ENCODE data around the gene DPEP3. TPM values are rescaled to one million over a fixed set of nuclear protein-coding genes. Genes with fewer than 3 reads are reported as not detected.

The DPEP3 gene
- total RNA-seq, 2 donors from 2014 or later = not detected

DNA sequence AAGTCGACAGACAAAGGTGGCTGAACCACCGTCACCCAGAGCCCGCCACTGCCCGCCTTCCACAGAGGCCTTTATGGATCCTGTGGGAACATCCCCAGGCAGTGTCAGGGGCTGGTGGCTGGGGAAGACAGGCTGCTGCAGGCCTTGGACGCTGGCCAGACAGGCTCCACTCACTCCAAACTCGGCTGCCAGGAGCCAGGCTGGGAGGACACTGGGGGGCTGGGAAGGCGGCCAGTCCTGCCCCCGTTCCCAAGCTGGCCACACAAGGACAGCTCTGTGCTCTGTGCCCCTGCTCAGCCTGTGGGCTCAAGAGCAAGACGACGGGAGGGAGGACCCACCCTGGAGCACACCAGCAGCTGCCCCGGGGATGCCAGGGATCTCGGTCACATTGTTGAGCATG, 28.8 kb downstream of the DPEP3 start:
- Histone ChIP-seq H3K27me3 (no peaks in the 10 kb centered on the region), H3K9me3 (no peaks in the 10 kb centered on the region), H3K4me1 (peaks cover 0 to 29% of the 10 kb centered on the region in 2 donors), H3K4me3 (no peak overlapping the region), H3K36me3 (peaks cover 99% of the 10 kb centered on the region), H3K27ac (peak overlapping the region; percentile 34 to 39)
- no peak for DNase-seq (ENCODE audit: low spot score)
- TF ChIP-seq, protein P1, sequence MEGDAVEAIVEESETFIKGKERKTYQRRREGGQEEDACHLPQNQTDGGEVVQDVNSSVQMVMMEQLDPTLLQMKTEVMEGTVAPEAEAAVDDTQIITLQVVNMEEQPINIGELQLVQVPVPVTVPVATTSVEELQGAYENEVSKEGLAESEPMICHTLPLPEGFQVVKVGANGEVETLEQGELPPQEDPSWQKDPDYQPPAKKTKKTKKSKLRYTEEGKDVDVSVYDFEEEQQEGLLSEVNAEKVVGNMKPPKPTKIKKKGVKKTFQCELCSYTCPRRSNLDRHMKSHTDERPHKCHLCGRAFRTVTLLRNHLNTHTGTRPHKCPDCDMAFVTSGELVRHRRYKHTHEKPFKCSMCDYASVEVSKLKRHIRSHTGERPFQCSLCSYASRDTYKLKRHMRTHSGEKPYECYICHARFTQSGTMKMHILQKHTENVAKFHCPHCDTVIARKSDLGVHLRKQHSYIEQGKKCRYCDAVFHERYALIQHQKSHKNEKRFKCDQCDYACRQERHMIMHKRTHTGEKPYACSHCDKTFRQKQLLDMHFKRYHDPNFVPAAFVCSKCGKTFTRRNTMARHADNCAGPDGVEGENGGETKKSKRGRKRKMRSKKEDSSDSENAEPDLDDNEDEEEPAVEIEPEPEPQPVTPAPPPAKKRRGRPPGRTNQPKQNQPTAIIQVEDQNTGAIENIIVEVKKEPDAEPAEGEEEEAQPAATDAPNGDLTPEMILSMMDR (IDR thresholded peaks at IDR 0.05) = no peak

DNA sequence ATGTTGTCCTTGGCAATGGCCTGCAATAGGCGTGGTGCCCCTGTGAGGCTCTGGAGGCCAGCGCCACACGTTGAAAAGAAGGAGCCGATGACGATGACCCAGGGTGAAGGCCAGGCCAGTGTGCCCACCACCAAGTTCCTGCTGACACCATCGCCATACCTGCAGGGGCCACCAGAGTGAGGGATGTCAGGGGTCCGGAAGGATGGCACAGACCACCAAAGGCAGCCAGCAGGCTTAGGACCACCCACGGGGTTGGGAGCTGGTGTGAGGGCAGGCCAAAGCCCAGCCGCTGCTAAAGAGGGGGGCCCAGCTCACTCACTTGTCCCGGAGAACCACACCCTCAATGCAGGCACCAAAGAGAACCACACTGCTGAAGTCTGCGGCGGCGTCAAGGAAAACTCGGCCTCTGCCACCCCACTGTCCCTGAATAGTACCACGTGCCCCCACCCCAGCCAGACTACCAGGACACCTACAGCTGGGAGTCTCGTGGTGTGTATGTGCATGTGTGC, 29.9 kb downstream of the DPEP3 start:
- H3K27me3 ChIP-seq = no peaks in the 10 kb centered on the region
- peaks cover 0 to 40% of the 10 kb centered on the region in 2 donors for H3K4me1 ChIP-seq
- DNase-seq (ENCODE audit: low spot score) = no peak
- H3K27ac ChIP-seq = no peak overlapping the region
- peaks cover 100% of the 10 kb centered on the region for H3K36me3 ChIP-seq
- no peaks in the 10 kb centered on the region for H3K9me3 ChIP-seq
- TF ChIP-seq, protein P1 (IDR thresholded peaks at IDR 0.05) = no peak
- no peak overlapping the region for H3K4me3 ChIP-seq

DNA sequence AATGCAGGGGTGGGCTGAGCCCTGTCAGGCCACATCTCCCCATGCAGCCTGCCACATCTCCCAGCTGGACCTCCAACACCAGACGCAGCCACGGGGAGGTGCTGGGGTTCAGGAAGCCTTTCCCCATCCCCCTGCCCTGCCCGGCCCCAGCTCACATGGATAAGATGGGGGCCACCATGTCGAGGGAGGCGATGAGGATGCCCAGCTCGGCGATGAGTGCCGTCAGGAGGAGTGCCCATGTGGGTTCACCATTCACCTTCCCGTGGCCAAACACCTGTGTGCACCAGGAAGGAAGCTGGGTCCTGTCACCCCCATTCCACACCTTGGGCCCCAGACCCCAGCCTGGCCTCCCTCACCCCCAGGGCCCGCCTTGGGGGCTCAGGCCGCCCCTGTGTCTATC, 30.7 kb downstream of the DPEP3 start:
- Histone ChIP-seq H3K36me3 (peaks cover 100% of the 10 kb centered on the region), H3K9me3 (no peaks in the 10 kb centered on the region), H3K27me3 (no peaks in the 10 kb centered on the region), H3K4me1 (peaks cover 0 to 47% of the 10 kb centered on the region in 2 donors), H3K27ac (no peak overlapping the region), H3K4me3 (no peak overlapping the region)
- DNase-seq (ENCODE audit: low spot score) = no peak
- TF ChIP-seq, protein P1 (IDR thresholded peaks at IDR 0.05) = no peak

DNA sequence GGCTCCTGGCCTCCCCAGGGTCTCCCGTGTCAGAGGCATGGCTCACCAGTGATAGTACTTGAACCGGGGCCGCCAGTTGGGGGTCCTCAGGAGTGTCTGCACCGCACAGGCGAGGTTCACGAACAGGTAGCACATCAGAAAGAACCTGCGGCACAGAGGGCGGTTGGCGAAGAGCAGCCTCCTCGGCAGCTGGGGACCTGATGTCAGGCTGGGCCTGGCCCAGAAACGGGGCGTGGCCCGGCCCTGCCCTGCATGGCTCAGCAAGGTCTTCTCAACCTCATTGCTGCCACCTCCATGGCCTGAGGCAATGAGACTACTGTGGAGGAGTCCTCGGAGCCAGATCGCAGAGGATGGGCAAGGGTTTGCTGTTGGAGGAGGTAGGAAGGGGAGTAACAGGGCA, 32.3 kb downstream of the DPEP3 start:
- DNase-seq (ENCODE audit: low spot score) = no peak
- Histone ChIP-seq H3K36me3 (peaks cover 98% of the 10 kb centered on the region), H3K4me3 (no peak overlapping the region), H3K27me3 (no peaks in the 10 kb centered on the region), H3K27ac (no peak overlapping the region), H3K9me3 (no peaks in the 10 kb centered on the region), H3K4me1 (peaks cover 0 to 58% of the 10 kb centered on the region in 2 donors)
- TF ChIP-seq, protein P1 (IDR thresholded peaks at IDR 0.05) = no peak

DNA sequence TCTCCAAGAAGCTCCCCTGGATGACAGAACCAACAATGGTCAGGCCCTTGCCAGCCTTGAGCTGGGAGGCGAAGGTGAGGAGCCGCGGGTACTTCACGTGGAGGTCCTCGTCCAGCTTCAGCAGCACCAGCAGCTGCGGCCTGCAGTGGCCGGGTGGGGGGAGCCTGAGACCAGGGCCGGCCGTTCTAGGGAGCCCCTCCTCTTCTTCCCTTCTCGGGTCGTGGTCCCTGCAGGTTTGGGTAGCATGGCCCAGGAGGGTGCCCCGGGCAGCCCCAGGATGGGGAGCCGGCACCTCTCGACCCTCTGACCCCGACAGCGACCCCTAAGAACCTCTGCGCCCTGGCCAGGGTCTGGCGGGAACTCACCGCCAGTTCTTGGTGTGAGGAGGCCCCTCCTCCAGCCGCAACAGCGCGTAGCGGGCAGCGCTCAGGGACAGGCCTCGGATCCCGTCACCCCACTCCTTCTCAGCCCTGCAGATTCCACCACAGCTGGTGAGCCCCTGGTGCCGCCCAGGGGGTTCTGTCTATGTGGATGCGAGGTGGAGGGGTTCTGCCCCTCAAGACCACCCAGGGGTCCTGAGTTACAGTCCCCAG, 33.2 kb downstream of the DPEP3 start:
- TF ChIP-seq, protein P1 (IDR thresholded peaks at IDR 0.05) = no peak
- H3K36me3 ChIP-seq = peaks cover 98% of the 10 kb centered on the region
- no peaks in the 10 kb centered on the region for H3K27me3 ChIP-seq
- DNase-seq (ENCODE audit: low spot score) = no peak
- peaks cover 0 to 64% of the 10 kb centered on the region in 2 donors for H3K4me1 ChIP-seq
- no peak overlapping the region for H3K27ac ChIP-seq
- H3K9me3 ChIP-seq = no peaks in the 10 kb centered on the region
- H3K4me3 ChIP-seq = no peak overlapping the region

DNA sequence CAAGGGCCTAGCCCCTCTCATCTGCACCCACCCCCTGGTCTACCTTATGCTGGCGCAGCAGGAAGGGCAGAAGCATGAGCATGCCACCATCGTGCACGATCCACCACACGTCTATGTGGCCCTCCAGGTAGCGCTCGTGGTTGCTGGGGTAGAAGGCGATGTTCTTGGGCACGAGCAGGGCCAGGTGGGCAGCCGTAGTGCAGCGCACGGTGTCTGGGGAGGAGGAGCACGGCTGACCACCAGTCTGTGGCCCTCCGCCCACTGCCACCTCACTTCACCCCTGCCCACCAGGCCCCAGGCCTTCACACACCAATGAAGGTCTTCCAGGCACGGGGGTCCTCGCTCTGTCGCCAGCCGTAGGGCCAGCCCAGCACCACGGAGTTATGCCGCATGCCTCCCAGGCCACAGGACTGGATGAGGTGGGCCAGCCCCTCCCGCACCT, 34.1 kb downstream of the DPEP3 start:
- Histone ChIP-seq H3K4me3 (no peak overlapping the region), H3K27ac (no peak overlapping the region), H3K4me1 (peaks cover 0 to 59% of the 10 kb centered on the region in 2 donors), H3K9me3 (no peaks in the 10 kb centered on the region), H3K36me3 (peaks cover 96% of the 10 kb centered on the region), H3K27me3 (no peaks in the 10 kb centered on the region)
- DNase-seq (ENCODE audit: low spot score) = no peak
- TF ChIP-seq, protein P1 (IDR thresholded peaks at IDR 0.05) = no peak

All from right atrium auricular region (tissue), 2 donors.